ENCODE results near the gene PTPN6. TPM values are rescaled to one million over a fixed set of nuclear protein-coding genes. Genes with fewer than 3 reads are reported as not detected.

Gene PTPN6
- total RNA-seq, 1 donor from 2014 or later, result 7.0 TPM

GRCh38 chr12:6962285-6963015 lies 11.3 kb downstream of the PTPN6 start:
- intact Hi-C loops (cut with DNase I), result no loop called here
- peak; percentile 76 for DNase-seq (ENCODE audit: low spot score)

GRCh38 chr12:6963016-6963731 lies 12.0 kb downstream of the PTPN6 start:
- intact Hi-C loops (cut with DNase I), result no loop called here
- DNase-seq (ENCODE audit: low spot score), result peak; percentile 70

GRCh38 chr12:6963791-6964413 lies 12.7 kb downstream of the PTPN6 start:
- peak; percentile 73 for DNase-seq (ENCODE audit: low spot score)
- intact Hi-C loops (cut with DNase I), result loop anchor here (2.0 kb wide), 1 partner anchor 39 kb away; no protein-coding TSS in a partner anchor

- intact Hi-C loops (cut with DNase I), result loop anchor here (1.0 to 2.0 kb wide), 2 partner anchors 20 to 40 kb away; partner anchors contain the start of gene C12orf57
- DNase-seq (ENCODE audit: low spot score), result peak; percentile 69
These were observed 13.5 kb downstream of the PTPN6 start for GRCh38 chr12:6964605-6965025.

GRCh38 chr12:6965026-6965661 lies 14.0 kb downstream of the PTPN6 start:
- intact Hi-C loops (cut with DNase I), result loop anchor here (1.0 to 2.0 kb wide), 2 partner anchors 21 to 40 kb away; partner anchors contain the start of gene C12orf57
- DNase-seq (ENCODE audit: low spot score), result peak; percentile 96

GRCh38 chr12:6965714-6966113 lies 14.6 kb downstream of the PTPN6 start:
- no peak for DNase-seq (ENCODE audit: low spot score)
- intact Hi-C loops (cut with DNase I), result loop anchor here (1.0 to 2.0 kb wide), 2 partner anchors 21 to 41 kb away; partner anchors contain the start of gene C12orf57

GRCh38 chr12:6966351-6966750 lies 15.2 kb downstream of the PTPN6 start:
- DNase-seq (ENCODE audit: low spot score), result no peak
- intact Hi-C loops (cut with DNase I), result no loop called here

- intact Hi-C loops (cut with DNase I), result no loop called here
These were observed 16.5 kb downstream of the PTPN6 start for GRCh38 chr12:6967651-6968100.

GRCh38 chr12:6968426-6968825 lies 17.3 kb downstream of the PTPN6 start:
- intact Hi-C loops (cut with DNase I), result no loop called here

More at GRCh38 chr12:6967651-6968100, 16.5 kb downstream of the PTPN6 start:
- no peak for DNase-seq (ENCODE audit: low spot score)

GRCh38 chr12:6970096-6970527 lies 19.0 kb downstream of the PTPN6 start:
- DNase-seq (ENCODE audit: low spot score), result no peak
- intact Hi-C loops (cut with DNase I), result loop anchor here (2.0 to 10.0 kb wide), 4 partner anchors 33 to 285 kb away; partner anchors contain the start of genes C1R, LPCAT3 and ZNF384

More at GRCh38 chr12:6968426-6968825, 17.3 kb downstream of the PTPN6 start:
- no peak for DNase-seq (ENCODE audit: low spot score)

- intact Hi-C loops (cut with DNase I), result loop anchor here (5.0 to 10.0 kb wide), 3 partner anchors 37 to 289 kb away; partner anchors contain the start of genes C1R and ZNF384
- DNase-seq (ENCODE audit: low spot score), result no peak
These were observed 23.0 kb downstream of the PTPN6 start for GRCh38 chr12:6974180-6974579.

GRCh38 chr12:6975297-6976032 lies 24.3 kb downstream of the PTPN6 start:
- intact Hi-C loops (cut with DNase I), result loop anchor here (10.0 kb wide), 1 partner anchor 291 kb away; the partner anchor contains the start of gene ZNF384
- DNase-seq (ENCODE audit: low spot score), result no peak

GRCh38 chr12:6977653-6978052 lies 26.5 kb downstream of the PTPN6 start:
- intact Hi-C loops (cut with DNase I), result loop anchor here (10.0 kb wide), 1 partner anchor 293 kb away; the partner anchor contains the start of gene ZNF384
- no peak for DNase-seq (ENCODE audit: low spot score)

GRCh38 chr12:6978188-6978587 lies 27.0 kb downstream of the PTPN6 start:
- DNase-seq (ENCODE audit: low spot score), result no peak
- intact Hi-C loops (cut with DNase I), result loop anchor here (10.0 kb wide), 1 partner anchor 293 kb away; the partner anchor contains the start of gene ZNF384

- DNase-seq (ENCODE audit: low spot score), result no peak
- intact Hi-C loops (cut with DNase I), result loop anchor here (10.0 kb wide), 1 partner anchor 294 kb away; the partner anchor contains the start of gene ZNF384
These were observed 27.5 kb downstream of the PTPN6 start for GRCh38 chr12:6978611-6979011.

GRCh38 chr12:6979021-6979420 lies 27.9 kb downstream of the PTPN6 start:
- no peak for DNase-seq (ENCODE audit: low spot score)
- intact Hi-C loops (cut with DNase I), result loop anchor here (10.0 kb wide), 1 partner anchor 294 kb away; the partner anchor contains the start of gene ZNF384

- DNase-seq (ENCODE audit: low spot score), result no peak
- intact Hi-C loops (cut with DNase I), result loop anchor here (10.0 kb wide), 1 partner anchor 295 kb away; the partner anchor contains the start of gene ZNF384
These were observed 28.3 kb downstream of the PTPN6 start for GRCh38 chr12:6979453-6979852.

- intact Hi-C loops (cut with DNase I), result no loop called here
- DNase-seq (ENCODE audit: low spot score), result no peak
These were observed 28.9 kb downstream of the PTPN6 start for GRCh38 chr12:6980075-6980474.

Data from cardiac septum (tissue), 1 donor.